Sciatic nerve (tissue), 2 donors: ENCODE data around the gene PRDM12. TPM values are rescaled to one million over a fixed set of nuclear protein-coding genes. Genes with fewer than 3 reads are reported as not detected.
A peak's percentile ranks its signal among the peaks of the same experiment; 100 is the strongest.

Experiments
- ATAC-seq: fragments of 200-7000 bp; cut with Tn5 transposase; one replicate; pipeline ENCODE4 v1.9.1; 2020; ENCODE audit warnings: mild to moderate bottlenecking, moderate library complexity
- DNase-seq: peaks from one replicate; pipeline ENCODE4 v3.0.0-alpha.2; 2020; ENCODE audit warnings: low spot score
- intact Hi-C: fragments of 100-400 bp; cut with DNase I; formaldehyde crosslinking; loops from one replicate; pipeline ENCODE4 v1.14.2; 2022
- total RNA-seq: library from RNA; stranded (reverse); fragmentation: NEBNext Ultra II Directional; extraction: Animal tissue kit (Norgen Biotek cat#: 25700); gene quantifications from one replicate; pipeline ENCODE4 v1.2.1, GENCODE V29; 2021
- donor health status: DM: no; HTN: no; CAD: no.
- donor health status: DM: no; HTN: no; CAD: no.

Gene PRDM12
- total RNA-seq, 1 donor from 2014 or later, result not detected

- intact Hi-C loops, result no loop called here
- ATAC-seq, result no peak
- no peak for DNase-seq
Observed at GRCh38 chr9:130662099-130662969, 2.1 kb upstream of the PRDM12 start.

- no peak for DNase-seq
- intact Hi-C loops, result no loop called here
- ATAC-seq, result no peak
Observed at GRCh38 chr9:130662970-130663257, 1.5 kb upstream of the PRDM12 start.

GRCh38 chr9:130663258-130663976 lies 977 bp upstream of the PRDM12 start:
- ATAC-seq (no peak), DNase-seq (no peak)
- intact Hi-C loops, result no loop called here

- DNase-seq, result no peak
- no peak for ATAC-seq
- intact Hi-C loops, result no loop called here
Observed at GRCh38 chr9:130663977-130664250, 480 bp upstream of the PRDM12 start.

- ATAC-seq (no peak), DNase-seq (no peak)
- intact Hi-C loops, result no loop called here
Observed at GRCh38 chr9:130665029-130665430, 636 bp downstream of the PRDM12 start.

GRCh38 chr9:130665431-130666392 lies 1.3 kb downstream of the PRDM12 start:
- no peak for ATAC-seq
- no peak for DNase-seq
- intact Hi-C loops, result no loop called here

- DNase-seq (no peak), ATAC-seq (no peak)
- intact Hi-C loops, result no loop called here
Observed at GRCh38 chr9:130666393-130667119, 2.2 kb downstream of the PRDM12 start.

GRCh38 chr9:130667120-130667435 lies 2.7 kb downstream of the PRDM12 start:
- ATAC-seq (no peak), DNase-seq (no peak)
- intact Hi-C loops, result no loop called here

GRCh38 chr9:130668196-130668595 lies 3.8 kb downstream of the PRDM12 start:
- DNase-seq, result no peak
- no peak for ATAC-seq
- intact Hi-C loops, result loop anchor here (1.0 kb wide), 1 partner anchor 41 kb away; no protein-coding TSS in a partner anchor

- ATAC-seq (no peak), DNase-seq (no peak)
- intact Hi-C loops, result loop anchor here (1.0 kb wide), 1 partner anchor 41 kb away; no protein-coding TSS in a partner anchor
Observed at GRCh38 chr9:130668659-130669058, 4.3 kb downstream of the PRDM12 start.

- ATAC-seq, result no peak
- DNase-seq, result no peak
- intact Hi-C loops, result no loop called here
Observed at GRCh38 chr9:130669965-130670364, 5.6 kb downstream of the PRDM12 start.

GRCh38 chr9:130670644-130671043 lies 6.2 kb downstream of the PRDM12 start:
- intact Hi-C loops, result no loop called here
- ATAC-seq (no peak), DNase-seq (no peak)

GRCh38 chr9:130672466-130672865 lies 8.1 kb downstream of the PRDM12 start:
- DNase-seq (no peak), ATAC-seq (no peak)
- intact Hi-C loops, result no loop called here

- ATAC-seq, result no peak
- DNase-seq, result no peak
- intact Hi-C loops, result no loop called here
Observed at GRCh38 chr9:130672933-130673615, 8.7 kb downstream of the PRDM12 start.

- DNase-seq (no peak), ATAC-seq (no peak)
- intact Hi-C loops, result no loop called here
Observed at GRCh38 chr9:130675396-130675795, 11.0 kb downstream of the PRDM12 start.

- ATAC-seq, result no peak
- DNase-seq, result no peak
- intact Hi-C loops, result no loop called here
Observed at GRCh38 chr9:130677252-130677651, 12.9 kb downstream of the PRDM12 start.

- intact Hi-C loops, result no loop called here
- ATAC-seq, result peak; percentile 38
Observed at GRCh38 chr9:130680836-130681768, 16.7 kb downstream of the PRDM12 start.

More at GRCh38 chr9:130680836-130681768, 16.7 kb downstream of the PRDM12 start:
- peak; percentile 79 for DNase-seq
